NCI-H446 (cell line): ENCODE data around the gene ASGR2.
"Not testable (repeated sequence)": the region's sequence is repeated elsewhere in the genome, so short reads cannot be mapped to it uniquely, and the experiment has no call there.

Source experiments
- DNase-seq, 2 experiments: peaks; one replicate each; lab custom pipeline; 2025; lab: John Stamatoyannopoulos, UW

ASGR2 gene

DNA sequence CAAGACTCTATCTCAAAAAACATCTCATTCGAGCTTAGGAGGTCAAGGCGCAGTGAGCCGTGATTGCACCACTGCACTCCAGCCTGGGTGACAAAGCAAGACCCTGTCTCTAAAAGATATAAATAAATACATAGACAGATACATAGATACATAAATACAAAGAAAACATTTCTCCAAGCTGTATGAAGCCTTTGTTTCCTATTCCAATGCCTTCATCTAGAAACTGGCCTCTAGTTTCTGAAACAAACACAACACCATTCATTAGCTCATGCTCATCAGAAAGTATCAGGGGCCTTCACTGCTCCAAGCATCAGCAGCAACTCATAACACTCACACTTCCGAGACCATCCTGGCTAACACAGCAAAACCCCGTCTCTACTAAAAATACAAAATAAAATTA, 10.3 kb upstream of the ASGR2 start:
- DNase-seq = no peak

DNA sequence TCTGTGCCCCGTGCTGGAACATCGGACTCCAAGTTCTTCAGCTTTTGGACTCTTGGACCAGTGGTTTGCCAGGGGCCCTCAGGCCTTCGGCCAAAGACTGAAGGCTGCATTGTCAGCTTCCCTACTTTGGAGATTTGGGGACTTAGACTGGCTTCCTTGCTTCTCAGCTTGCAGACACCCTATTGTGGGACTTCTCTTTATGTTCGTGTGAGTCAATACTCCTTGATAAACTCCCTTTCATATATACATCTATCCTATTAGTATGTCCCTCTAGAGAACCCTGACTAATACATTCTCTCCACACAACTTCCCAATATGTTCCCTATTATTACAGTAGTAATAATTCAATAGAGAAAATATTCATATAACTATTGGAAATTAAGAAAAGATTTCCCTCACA, 9.2 kb upstream of the ASGR2 start:
- no peak for DNase-seq

DNA sequence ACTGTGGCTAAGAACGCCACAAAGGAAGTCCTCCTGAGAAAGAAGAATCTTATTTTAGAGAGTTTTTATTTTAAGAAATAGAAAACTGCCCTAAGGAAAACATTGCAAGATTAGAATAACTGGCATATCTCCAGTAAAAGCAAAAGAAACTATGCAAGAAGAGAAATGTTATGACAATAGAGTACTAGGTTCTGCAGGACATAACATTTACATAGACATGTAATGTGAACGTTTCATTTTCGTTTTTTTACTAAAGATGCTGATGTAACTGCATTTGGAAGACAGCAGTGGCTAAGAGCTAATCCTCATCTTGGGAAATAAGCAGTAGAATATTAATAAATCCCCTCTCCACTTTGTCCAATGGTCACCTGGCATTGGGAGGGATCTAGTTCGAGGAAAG, 7.8 kb upstream of the ASGR2 start:
- no peak for DNase-seq

DNA sequence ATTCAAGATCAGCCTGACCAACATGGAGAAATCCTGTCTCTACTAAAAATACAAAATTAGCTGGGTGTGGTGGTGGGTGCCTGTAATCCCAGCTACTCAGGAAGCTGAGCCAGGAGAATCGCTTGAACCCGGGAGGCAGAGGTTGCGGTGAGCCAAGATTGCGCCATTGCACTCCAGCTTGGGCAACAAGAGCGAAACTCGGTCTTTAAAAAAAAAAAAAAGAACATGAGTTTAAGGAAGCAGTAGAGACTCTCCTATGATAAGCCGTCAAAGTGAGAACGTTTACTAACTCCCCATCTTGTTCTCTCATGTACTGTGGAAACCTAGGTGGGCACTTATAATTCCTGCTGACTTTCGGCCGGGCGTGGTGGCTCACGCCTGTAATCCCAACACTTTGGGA, 6.0 kb upstream of the ASGR2 start:
- DNase-seq = not testable (repeated sequence)

DNA sequence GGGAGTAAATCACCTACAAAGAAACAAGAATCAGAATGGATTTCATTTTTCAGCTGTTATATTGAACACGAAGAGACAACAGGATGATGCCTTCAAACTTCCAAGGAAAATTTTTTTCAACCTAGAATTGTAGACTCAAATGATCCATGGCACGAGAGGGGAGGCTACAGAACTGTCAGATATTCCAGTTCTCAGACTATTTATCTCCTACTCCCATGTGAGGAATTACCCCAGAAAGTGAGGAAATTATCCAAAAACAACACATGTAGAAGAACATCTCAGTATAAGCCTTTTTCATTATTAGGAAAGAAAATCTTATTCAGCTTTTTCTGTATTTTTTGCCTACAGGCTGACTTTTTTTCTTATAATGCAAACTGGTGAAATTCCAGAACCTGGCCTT, 5.5 kb upstream of the ASGR2 start:
- DNase-seq = no peak

DNA sequence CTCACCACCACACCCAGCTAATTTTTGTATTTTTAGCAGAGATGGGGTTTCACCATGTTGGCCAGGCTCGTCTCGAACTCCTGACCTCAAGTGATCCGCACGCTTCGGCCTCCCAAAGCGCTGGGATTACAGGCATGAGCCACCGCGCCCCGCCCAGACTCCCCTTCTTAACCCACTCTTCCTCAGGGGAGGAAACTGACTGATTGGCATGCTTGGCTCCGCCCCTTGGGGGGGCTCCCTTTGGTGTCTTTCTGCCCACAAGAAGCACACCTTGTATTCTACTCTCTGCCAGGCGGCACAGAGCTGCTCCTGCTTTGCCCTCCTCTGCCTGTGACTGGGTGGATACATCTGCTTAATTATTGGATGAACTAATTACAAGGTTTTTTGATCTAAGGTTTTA, 4.7 kb upstream of the ASGR2 start:
- DNase-seq = no peak

DNA sequence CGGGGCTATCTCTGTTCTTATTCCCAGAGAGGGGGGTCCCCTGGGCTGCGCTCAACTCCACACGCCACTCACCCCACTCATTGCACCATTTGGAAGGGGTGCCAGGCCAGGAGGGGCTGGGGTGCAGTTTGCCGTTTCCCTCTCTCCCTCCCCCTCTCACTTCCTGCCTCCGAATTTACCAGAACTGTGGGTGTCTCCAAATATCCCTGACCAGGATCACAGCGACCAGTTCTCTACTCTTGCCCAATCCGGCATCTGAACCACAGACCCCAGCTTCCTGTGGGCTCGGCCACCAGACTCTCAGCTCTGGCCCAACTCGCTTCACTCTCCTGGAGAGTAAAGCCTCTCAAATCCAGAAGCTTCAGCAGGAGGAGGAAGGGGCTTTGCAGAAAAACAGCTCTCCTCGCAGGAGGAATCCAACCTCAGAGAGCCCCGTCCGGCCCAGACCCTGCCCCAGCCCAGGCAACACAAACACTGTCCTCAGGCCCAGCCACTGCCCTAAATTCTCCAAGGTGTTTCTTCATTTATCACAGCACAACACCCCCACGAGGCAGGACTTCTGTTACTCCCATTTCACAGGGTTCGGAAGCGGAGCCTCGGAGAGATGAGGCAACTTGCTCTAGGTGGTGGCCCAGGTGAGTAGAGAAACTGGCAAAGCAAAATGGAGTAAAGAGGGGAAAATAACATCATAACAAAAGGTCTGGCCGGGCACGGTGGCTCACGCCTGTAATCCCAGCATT, 423 bp upstream of the ASGR2 start:
- DNase-seq = no peak

DNA sequence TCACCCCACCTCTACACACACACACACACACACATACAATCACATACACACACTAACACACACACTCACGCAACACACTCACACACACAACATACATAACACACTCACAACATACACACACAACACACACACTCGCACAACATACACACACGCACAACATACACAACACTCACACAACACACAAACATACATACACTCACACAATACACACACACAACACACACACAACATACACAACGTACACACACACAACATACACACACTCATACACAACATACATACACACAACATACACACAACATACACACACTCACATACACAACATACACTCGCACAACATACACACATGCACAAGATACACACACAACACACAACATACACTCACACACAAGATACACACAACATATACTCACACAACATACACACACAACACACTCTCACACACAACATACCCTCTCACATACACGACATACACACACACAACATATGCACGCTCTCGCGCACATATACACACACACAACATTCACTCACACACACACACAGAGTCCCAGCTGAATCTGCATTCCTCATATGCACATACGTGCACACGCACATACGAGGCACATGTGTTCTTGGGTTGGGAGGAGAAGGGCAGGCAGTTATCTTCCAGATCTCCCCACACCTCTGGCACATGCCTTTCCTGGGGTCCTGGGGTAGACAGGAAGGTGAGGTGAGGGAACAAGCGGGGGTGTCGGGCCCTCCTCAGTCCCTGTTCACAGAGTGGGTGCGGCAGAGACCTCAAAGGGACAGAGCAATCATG, 1.1 kb downstream of the ASGR2 start:
- DNase-seq = no peak

DNA sequence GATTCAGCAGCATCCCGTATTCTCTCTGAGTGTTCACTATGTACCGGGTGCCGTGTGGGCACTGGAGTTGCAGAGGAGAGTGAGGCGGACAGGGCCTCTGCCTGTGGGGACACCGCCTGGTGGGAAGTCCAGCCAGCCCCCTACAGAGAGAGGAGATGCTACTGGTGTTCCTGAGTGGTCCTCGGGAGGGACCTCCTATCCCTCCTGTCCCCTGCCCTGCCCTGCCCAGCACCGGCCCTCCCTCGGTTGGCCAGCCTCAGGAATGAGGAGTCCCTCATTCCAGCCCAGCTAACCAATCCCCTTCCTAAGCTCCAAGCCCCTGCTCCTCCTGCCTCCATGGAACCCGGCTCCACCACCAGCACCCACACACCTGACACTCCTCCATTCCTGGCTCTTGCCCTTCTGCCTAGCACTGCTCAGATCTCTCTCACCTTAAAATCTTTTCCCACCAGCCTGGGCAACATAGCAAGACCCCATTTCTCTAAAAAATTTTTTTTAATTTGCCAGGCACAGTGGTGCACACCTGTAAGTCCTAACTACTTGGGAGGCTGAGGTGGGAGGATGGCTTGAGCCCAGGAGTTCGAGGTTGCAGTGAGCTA, 2.0 kb downstream of the ASGR2 start:
- DNase-seq = no peak

DNA sequence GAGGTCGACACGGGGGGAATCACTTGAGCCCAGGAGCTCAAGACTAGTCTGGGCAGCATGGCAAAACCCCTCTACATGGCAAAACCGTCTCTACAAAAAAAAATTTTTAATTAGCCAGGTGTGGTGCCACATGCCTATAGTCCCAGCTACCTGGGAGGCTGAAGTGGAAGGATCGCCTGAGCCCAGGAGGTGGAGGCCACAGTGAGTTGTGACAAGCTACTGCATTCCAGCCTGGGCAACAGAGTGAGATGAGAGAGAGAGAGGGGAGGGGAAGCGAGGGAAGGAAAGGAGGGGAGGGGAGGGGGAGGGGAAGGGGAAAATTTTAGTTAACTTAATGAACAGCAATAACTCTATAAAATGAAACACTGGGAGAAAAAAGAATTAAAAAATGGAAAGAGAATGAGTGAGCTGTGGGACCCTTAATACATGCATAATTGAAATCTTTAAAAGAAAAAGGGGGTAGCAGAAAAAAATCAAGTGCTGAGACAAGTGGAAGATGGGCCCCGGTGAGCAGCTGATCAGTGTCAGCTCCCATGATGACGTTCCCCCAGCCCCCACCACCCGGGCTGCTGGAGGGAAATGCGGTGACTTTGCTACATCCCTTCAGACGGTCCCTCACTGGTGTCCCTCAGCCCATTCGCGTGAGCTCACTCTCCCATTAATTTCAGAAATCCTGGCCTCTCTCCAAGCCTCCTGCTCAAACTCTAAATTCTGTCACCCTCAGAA, 2.7 kb downstream of the ASGR2 start:
- DNase-seq = no peak

DNA sequence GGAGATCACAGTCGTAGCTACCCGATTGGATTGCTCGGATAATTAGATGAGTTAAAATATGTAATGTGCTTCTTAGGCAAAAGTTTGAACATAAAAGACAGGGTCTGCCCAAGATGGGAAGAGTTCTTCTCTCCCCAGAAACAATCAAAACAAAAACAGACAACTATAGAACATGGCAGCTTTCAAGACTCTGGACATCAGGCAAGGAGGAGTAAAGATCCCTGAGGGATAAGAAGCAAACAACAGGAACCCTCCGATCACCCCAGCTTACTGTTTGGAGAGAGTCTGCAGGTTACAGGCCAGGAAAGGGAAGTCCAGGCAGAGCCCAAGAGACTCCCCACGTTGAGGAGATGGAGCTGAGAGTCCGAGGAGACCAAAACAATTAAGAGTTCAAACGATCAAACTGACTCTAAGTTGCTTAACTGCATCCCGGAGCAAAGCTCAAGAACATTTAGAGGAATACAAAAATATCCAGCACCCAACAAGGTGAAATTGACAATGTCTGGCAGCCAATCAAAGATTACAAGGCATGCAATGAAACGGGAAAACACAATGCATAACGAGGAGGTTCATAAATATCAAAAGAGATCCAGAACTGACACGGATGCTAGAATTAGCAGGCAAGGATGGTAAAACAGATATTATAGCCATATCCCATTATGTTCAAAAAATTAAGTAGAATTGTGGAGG, 3.9 kb downstream of the ASGR2 start:
- no peak for DNase-seq

DNA sequence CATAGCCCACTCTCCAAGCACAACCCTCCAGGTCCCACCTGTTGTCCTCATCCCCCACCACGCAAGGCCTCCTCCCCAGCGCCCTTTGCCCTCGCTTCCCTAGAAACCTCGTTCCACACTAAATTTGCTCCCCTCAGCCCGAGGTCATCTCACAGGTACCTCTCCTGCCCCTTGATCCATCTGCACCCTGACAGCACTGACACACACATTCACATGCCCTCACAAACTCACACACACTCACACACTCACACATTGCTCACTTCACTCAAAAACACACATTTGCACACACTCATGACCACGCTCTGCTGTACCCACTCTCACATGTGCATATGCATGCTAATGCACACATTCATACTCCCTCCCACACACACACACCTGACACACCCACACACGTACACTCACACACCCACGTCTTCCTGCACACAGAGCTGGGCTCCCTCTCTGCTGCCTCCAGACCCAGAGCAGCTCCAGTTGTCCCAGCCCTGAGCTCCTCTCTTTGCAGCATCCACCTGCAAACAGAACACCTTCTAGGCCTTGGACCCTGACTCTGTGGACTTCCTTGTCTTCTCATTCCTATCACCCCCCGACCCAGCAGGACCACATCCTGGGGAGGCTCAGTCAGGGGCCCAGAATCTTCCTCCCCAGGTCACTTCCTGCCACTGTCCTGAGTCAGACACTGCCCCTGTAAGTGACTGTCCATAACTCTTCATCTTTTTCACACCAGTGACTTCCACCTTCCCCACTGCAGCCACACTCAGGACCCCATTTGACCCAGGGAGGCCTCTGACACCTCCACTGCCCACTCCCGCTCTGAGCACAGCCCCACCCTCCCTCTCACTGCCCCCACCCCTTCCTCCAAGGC, 4.9 kb downstream of the ASGR2 start:
- no peak for DNase-seq

DNA sequence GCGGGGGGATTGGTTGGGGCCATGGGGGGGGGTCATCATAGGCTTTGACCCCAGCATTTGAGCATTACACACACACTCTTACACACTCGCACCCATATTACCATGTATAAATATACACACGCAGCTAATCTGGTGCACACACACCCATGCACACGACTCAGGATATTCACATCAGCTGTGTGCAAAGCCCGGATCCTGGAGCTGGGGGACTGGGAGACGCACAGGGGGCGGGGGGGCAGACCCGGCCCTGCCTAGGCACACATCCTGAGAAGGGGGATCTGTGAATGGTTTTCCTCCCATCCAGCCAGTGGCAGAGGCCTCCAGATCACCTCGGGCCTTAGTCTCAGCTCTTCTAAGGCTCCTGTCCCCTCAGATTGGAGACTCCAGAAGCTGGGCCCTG, 5.6 kb downstream of the ASGR2 start:
- no peak for DNase-seq

DNA sequence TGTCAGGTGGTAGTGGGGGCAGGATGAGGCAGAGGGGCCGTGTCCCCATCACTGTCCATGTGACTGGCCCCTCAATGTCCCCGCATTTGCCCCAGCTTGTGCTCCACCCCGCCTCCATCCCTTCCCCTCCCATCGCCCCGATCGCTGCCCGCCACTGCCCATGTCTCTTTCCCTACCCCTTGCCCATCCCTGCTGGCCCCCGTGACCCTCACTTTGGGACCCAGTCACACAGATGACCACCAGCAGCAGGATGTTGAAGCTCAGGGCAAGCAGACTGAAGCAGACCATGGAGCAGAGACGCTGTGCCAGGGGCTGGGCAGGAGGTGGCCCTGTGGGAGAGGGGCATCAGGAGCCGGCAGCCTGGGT, 6.1 kb downstream of the ASGR2 start:
- no peak for DNase-seq

DNA sequence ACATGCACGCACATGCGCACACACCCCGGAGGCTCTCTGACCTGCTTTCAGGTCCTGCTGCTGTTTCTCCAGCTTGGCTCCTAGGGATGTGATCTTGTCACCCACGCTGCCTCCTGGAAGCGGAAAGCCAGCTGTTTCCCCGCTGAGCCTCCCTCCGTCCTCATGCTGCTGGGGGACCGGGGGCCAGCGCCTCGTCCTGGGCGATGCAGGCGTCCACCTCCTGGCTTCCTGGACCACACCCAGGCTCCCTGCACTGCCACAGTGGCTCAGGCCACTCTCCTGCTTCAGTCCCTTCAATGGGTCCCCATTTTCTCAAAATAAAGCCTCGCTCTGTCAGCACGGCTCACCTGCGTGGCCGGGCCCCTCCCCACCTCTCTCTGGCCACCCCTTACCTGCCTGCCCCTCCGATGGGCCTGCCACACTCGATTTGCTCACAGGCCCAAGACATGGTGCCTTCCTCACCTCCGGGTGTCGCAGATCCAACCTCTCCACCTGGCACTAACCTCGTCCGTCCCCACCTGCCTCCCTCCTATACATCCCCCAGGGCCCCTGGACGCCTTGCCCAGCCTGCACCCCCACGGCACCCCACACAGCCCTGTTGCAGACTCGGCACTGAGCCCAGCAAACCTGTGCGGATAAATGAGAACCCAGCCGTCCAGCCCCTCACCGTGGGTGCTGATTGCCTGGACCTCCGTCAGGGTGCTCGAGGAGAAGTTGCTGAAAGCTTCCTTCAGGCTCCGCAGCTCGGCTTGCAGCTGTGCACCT, 6.6 kb downstream of the ASGR2 start:
- no peak for DNase-seq

DNA sequence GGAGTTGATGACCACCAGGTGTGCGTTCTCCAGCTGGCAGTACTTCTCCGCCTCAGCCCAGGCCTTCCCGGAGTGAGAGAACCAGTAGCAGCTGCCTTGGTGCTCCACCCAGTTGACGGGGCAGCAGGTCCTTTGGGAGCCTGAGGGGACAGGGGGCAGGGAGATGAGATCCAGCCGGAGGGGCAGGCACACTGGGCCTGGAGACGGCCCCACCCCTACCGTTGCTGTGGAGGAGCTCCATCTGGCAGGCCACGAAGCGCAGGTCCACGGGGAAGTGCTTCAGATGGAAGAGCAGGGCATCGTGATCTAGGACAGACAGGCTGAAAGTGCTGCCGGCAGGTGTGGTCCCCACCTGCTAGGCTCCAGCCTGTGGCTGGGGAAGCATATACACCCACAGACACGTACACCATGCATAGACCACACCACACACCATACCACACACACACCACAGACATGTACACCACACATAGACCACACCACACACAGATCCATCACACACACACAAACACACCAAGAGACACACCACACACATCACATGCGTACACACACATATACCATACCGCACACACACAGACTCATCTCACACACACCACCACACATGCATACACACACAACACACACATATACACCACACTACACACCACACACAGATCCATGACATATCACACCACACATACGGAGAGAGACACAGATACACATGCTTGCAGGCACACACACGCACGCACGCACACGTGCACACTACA, 7.4 kb downstream of the ASGR2 start:
- no peak for DNase-seq

DNA sequence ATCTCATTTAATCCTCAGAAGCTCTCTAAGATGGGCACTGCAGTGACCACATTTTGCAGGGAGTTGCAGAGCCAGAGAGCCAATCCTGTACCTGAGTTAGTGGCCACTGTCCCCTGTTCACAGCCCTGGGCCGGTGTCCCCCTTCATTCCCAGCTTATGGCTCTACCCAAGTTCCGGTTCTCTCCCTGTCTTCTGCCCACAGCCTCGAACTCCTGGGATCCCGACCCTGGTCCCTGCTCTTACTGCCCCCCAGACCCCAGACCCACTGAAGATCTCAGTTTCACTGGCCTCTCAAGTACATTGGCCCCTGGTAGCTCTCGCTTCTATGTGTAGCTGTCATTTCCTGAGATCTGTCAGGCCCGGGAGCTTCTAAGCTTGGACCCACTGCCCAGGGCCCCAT, 12.2 kb downstream of the ASGR2 start:
- DNase-seq = no peak

DNA sequence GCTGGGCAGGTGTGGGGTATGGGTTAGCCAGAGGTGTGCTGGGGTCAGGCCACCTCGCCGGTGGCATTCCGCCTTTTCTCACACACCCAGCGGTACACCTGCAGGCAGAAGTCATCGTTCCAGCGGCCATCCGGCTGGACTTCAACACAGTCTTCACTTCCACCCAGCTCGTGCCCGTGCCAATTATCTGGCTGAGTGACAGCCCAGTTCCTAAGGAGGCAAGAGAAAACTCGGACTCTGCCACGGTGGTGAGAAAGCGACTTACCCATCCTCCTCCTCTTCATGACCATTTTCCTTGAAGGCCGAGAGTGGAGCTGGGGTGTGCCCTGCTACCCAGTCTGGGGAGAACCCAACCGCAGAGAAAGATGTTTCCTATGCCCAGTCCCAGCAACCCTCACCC, 13.1 kb downstream of the ASGR2 start:
- no peak for DNase-seq

DNA sequence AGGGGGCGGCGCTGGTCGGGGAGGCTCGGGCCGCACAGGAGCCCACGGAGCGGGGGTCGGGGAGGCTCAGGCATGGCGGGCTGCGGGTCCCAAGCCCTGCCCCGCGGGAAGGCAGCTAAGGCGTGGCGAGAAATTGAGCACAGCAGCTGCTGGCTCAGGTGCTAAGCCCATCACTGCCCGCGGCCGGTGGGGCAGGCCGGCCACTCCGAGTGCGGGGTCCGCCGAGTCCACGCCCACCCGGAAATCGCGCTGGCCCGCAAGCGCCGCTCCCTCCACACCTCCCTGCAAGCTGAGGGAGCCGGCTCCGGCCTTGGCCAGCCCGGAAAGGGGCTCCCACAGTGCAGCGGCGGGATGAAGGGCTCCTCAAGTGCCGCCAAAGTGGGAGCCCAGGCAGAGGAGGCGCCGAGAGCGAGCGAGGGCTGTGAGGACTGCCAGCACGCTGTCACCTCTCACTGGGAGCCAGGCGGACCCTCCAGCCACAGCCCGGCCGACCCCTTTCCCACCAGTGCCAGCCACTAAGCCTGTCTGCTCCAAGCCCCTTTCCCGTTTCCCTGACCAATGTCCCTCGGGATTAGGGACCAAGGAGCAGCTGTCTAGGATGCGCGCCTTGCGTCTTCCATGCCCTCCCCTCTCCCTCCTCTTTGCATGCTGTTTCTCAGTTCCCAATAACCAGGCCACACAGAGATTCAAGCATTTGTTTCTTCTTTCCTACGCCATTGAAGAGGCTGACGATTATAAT, 13.8 kb downstream of the ASGR2 start:
- not testable (repeated sequence) for DNase-seq
